ENCODE data around the gene RCOR1.

GRCh38 chr14:102646615-102647014 lies 54.2 kb downstream of the RCOR1 start:
- TF ChIP-seq CTCF (IDR thresholded peaks at IDR 0.05) (no peak), EZH2 (IDR thresholded peaks at IDR 0.05; ENCODE audit: borderline replicate concordance, insufficient read depth, low read depth, low read length, poor library complexity, severe bottlenecking) (no peak)

All from B cell (primary cell).